ENCODE results near the gene SAMD11. TPM values are rescaled to one million over a fixed set of nuclear protein-coding genes. Genes with fewer than 3 reads are reported as not detected.

SAMD11 gene
- total and polyA plus RNA-seq, 2 of the 8 experiments (the other 6 are each of a cell fraction or from before 2014, with no cell fraction given) = 0.18 to 0.30 TPM

DNA sequence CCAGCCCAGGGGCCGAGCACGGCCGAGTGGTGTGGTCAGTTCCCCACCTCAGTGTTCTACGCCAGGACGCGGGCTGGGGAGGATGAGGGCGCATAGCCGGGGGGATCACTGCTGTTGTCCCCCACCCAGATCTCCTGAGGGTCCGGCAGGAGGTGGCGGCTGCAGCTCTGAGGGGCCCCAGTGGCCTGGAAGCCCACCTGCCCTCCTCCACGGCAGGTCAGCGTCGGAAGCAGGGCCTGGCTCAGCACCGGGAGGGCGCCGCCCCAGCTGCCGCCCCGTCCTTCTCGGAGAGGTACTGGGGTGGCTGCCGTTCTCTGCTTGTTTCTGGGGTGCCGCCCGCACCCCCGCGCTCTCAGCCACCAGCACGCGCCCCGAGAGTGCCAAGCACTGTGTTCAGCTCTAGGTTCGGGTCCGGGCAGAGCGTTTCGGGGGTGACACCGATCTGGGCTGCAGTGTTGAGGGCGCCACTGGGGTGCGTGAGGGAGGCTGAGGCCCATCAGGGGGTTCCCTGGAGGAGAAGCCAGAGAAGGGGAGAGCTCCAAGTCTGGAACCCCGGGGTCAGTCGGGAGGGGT, 17.4 kb downstream of the SAMD11 start (continued):
- TF ChIP-seq MAX (IDR thresholded peaks at IDR 0.05) (no peak), KDM4A (IDR thresholded peaks at IDR 0.05; ENCODE audit: low read depth, low read length, severe bottlenecking) (no peak), BRCA1 (IDR thresholded peaks at IDR 0.05; ENCODE audit: low read depth, low read length) (no peak), JUN (IDR thresholded peaks at IDR 0.05; ENCODE audit: low read depth, low read length) (no peak), SUZ12 (IDR thresholded peaks at IDR 0.05; ENCODE audit: low read length) (peak; percentile 75; the same call in 1 of the 2 replicates), EZH2 (IDR thresholded peaks at IDR 0.05; ENCODE audit: low read depth, low read length, severe bottlenecking) (peak; percentile 92), CBX8 (IDR thresholded peaks at IDR 0.05; ENCODE audit: borderline replicate concordance, low read depth, low read length) (no peak)
